ENCODE measurements around the gene EDRF1. TPM values are rescaled to one million over a fixed set of nuclear protein-coding genes. Genes with fewer than 3 reads are reported as not detected.

EDRF1 gene
- total and polyA plus RNA-seq, 2 experiments from 2014 or later = 11.4 to 16.4 TPM

DNA sequence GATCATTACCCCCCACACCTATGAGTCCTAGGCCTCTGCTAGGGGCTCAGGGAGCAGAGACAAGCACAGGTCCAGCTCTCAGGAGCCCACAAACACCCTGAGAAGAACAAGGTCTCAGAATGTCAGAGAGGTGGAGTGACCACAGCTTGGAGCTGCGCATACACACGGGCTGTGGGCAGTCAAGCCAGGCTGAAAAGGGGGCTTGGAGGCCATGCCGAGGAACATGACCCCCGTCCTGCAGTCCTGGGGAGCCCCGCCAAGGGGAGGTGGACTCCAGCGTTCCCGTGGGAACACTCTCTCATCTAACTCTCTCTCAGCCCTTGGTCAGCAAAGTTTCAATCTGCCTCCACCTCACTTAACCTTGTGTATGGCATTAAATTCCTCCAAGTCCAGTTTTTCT, 63.9 kb downstream of the EDRF1 start:
- 79 to 90% methylated on average over 7 of the region's 7 CpGs for WGBS, 2 experiments (ENCODE audit: low coverage in 1 of 2, low lambda C conversion rate in 2 of 2, missing lambda C conversion rate in 2 of 2)
- in situ Hi-C loops (cut with MboI) = no loop called here
- Histone ChIP-seq H2AFZ (no peak overlapping the region), H3K4me2 (ENCODE audit: unreplicated experiment) (no peak overlapping the region), H3K4me1 (ENCODE audit: insufficient read depth) (no peaks in the 10 kb centered on the region), H3K9me2 (ENCODE audit: insufficient read depth) (no peaks in the 10 kb centered on the region), H3F3A (ENCODE audit: insufficient read depth) (no peaks in the 10 kb centered on the region), H3K4me3 (no peak overlapping the region), H3K79me2 (ENCODE audit: insufficient read depth) (no peaks in the 10 kb centered on the region), H3K36me3 (ENCODE audit: low read depth) (no peaks in the 10 kb centered on the region), H4K20me1 (ENCODE audit: insufficient read depth) (no peaks in the 10 kb centered on the region), H3K27me3 (replicated peaks; ENCODE audit: insufficient read depth) (no peaks in the 10 kb centered on the region), H3K9ac (no peak overlapping the region), H3K27ac (no peak overlapping the region), H3K9me3 (ENCODE audit: low read depth) (no peaks in the 10 kb centered on the region)
- no peak for DNase-seq
- TF ChIP-seq EZH2phosphoT487 (IDR thresholded peaks at IDR 0.05; ENCODE audit: insufficient read depth, low read depth) (no peak), EZH2 (IDR thresholded peaks at IDR 0.05; ENCODE audit: insufficient read depth, poor library complexity, severe bottlenecking) (no peak)

DNA sequence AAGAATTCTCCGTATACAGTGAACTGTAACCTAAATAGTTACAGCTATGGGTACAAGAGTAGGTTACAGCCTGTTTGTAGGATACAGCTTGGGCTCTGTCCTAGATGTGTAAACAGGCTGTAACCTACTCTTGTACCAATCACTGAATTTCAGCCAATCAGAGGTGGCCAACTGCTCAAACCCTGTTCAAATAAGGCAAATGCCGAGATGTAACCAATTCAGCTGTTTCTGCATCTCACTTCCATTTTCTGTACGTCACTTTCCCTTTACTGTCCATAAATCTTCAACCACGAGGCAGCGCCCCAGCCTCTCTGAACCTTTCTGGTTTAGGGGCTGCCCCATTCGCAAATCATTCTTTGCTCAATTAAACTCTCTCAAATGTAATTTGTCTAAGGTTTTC, 64.4 kb downstream of the EDRF1 start:
- H3K4me2 ChIP-seq (ENCODE audit: unreplicated experiment) = no peak overlapping the region
- TF ChIP-seq EZH2phosphoT487 (IDR thresholded peaks at IDR 0.05; ENCODE audit: insufficient read depth, low read depth) = no peak
- no peak overlapping the region for H2AFZ ChIP-seq

DNA sequence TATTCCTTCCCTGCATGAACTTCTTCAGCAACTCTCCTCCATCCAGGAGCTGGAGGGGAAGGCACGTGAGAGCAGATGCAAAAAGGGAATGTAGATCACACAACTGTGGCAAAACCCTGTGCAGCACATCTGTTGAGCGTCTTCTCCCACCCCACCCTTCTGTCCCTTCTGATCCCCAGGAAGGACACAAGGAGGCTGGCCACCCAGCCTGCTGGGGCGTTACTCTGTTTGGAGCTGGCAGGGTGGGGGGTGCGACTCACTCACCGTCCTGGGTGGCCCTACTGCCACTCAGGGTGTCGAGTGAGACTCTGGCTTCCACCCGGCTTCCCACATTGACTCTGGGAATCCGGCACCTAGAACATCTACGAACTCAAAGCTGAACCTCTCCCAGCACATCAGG, 66.3 kb downstream of the EDRF1 start:
- no peak overlapping the region for H3K27ac ChIP-seq
- no peak overlapping the region for H3K4me3 ChIP-seq
- no peaks in the 10 kb centered on the region for H3K36me3 ChIP-seq (ENCODE audit: low read depth)
- H2AFZ ChIP-seq = no peak overlapping the region
- H3K9me3 ChIP-seq (ENCODE audit: low read depth) = no peaks in the 10 kb centered on the region
- H3K9me2 ChIP-seq (ENCODE audit: insufficient read depth) = no peaks in the 10 kb centered on the region
- TF ChIP-seq EZH2phosphoT487 (IDR thresholded peaks at IDR 0.05; ENCODE audit: insufficient read depth, low read depth) = no peak
- TF ChIP-seq EZH2 (IDR thresholded peaks at IDR 0.05; ENCODE audit: insufficient read depth, poor library complexity, severe bottlenecking) = no peak
- no peak overlapping the region for H3K9ac ChIP-seq
- H3K4me1 ChIP-seq (ENCODE audit: insufficient read depth) = no peaks in the 10 kb centered on the region
- no peaks in the 10 kb centered on the region for H3K79me2 ChIP-seq (ENCODE audit: insufficient read depth)
- in situ Hi-C loops (cut with MboI) = no loop called here
- WGBS, 2 experiments (ENCODE audit: low coverage in 1 of 2, low lambda C conversion rate in 2 of 2, missing lambda C conversion rate in 2 of 2) = 28 to 29% methylated on average over 9 of the region's 9 CpGs
- H3K4me2 ChIP-seq (ENCODE audit: unreplicated experiment) = no peak overlapping the region
- H4K20me1 ChIP-seq (ENCODE audit: insufficient read depth) = no peaks in the 10 kb centered on the region
- no peaks in the 10 kb centered on the region for H3F3A ChIP-seq (ENCODE audit: insufficient read depth)
- H3K27me3 ChIP-seq (replicated peaks; ENCODE audit: insufficient read depth) = no peaks in the 10 kb centered on the region
- no peak for DNase-seq

More for the DNA sequence above, 64.4 kb downstream of the EDRF1 start:
- no peaks in the 10 kb centered on the region for H3K36me3 ChIP-seq (ENCODE audit: low read depth)
- in situ Hi-C loops (cut with MboI) = no loop called here
- H4K20me1 ChIP-seq (ENCODE audit: insufficient read depth) = no peaks in the 10 kb centered on the region
- H3K27ac ChIP-seq = no peak overlapping the region
- no peaks in the 10 kb centered on the region for H3K9me2 ChIP-seq (ENCODE audit: insufficient read depth)
- no peaks in the 10 kb centered on the region for H3K4me1 ChIP-seq (ENCODE audit: insufficient read depth)
- WGBS, 2 experiments (ENCODE audit: low coverage in 1 of 2, low lambda C conversion rate in 2 of 2, missing lambda C conversion rate in 2 of 2) = 92% methylated on average over 6 of the region's 6 CpGs
- no peaks in the 10 kb centered on the region for H3K27me3 ChIP-seq (replicated peaks; ENCODE audit: insufficient read depth)
- H3F3A ChIP-seq (ENCODE audit: insufficient read depth) = no peaks in the 10 kb centered on the region
- DNase-seq = no peak
- no peaks in the 10 kb centered on the region for H3K79me2 ChIP-seq (ENCODE audit: insufficient read depth)
- H3K9me3 ChIP-seq (ENCODE audit: low read depth) = no peaks in the 10 kb centered on the region
- no peak overlapping the region for H3K4me3 ChIP-seq
- no peak overlapping the region for H3K9ac ChIP-seq

DNA sequence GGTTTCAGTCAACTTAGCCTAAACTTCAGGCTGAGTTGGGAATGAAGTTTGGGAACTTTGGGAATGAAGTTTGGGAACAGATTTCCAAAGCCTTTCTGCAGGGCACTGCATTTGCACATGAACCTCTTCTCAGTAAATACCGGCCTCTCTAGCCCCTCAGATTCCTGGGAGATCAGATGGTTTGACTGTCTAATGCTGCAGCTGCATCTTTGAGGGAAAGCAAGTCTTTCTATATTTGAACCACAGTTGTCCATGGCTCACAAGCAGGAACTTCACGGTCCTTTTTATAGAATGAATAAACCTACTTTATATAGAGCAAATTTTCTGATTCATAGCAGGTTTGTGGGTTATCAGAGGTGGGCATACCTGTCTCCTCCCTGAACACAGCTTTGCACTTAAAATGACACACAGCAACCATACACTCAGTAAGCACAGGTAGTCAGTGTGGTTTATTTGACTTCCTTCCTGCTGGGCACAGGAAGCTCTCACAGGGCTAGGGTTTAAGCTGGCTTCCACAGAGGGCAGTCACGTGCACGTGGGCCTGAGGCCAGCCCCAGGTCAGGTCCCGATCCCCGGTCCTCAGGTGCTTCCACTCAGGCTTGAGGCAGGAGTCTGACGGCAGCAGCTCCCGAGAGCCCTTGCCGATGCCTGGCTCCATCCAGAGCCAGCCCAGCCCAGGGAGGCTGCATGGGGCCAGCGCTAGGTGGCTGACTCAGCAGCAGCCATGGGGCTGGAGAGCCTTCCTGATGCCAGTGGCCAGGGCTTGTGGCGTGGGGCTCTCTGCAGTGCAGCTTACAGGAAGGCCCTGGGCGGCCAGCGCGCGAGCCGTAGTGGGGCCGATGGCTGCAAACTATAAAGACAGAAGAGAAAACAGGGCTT, 68.9 kb downstream of the EDRF1 start:
- Histone ChIP-seq H3K4me1 (ENCODE audit: insufficient read depth) (no peaks in the 10 kb centered on the region), H3K27ac (no peak overlapping the region), H3K36me3 (ENCODE audit: low read depth) (no peaks in the 10 kb centered on the region), H3K4me3 (no peak overlapping the region), H3K9me3 (ENCODE audit: low read depth) (no peaks in the 10 kb centered on the region), H3K27me3 (replicated peaks; ENCODE audit: insufficient read depth) (no peaks in the 10 kb centered on the region), H4K20me1 (ENCODE audit: insufficient read depth) (no peaks in the 10 kb centered on the region), H3K79me2 (ENCODE audit: insufficient read depth) (no peaks in the 10 kb centered on the region), H3K4me2 (ENCODE audit: unreplicated experiment) (no peak overlapping the region), H3K9ac (no peak overlapping the region), H2AFZ (no peak overlapping the region), H3F3A (ENCODE audit: insufficient read depth) (no peaks in the 10 kb centered on the region), H3K9me2 (ENCODE audit: insufficient read depth) (no peaks in the 10 kb centered on the region)
- in situ Hi-C loops (cut with MboI) = no loop called here
- 97 to 98% methylated on average over 17 of the region's 17 CpGs for WGBS, 2 experiments (ENCODE audit: low coverage in 1 of 2, low lambda C conversion rate in 2 of 2, missing lambda C conversion rate in 2 of 2)
- TF ChIP-seq EZH2 (IDR thresholded peaks at IDR 0.05; ENCODE audit: insufficient read depth, poor library complexity, severe bottlenecking) (no peak), EZH2phosphoT487 (IDR thresholded peaks at IDR 0.05; ENCODE audit: insufficient read depth, low read depth) (no peak)
- no peak for DNase-seq

Measured in GM23248 (cell line).